ENCODE results near the gene CORO7. TPM values are rescaled to one million over a fixed set of nuclear protein-coding genes. Genes with fewer than 3 reads are reported as not detected.

The CORO7 gene
- total and polyA plus RNA-seq, 2 donors (not counting 1 experiment from before 2014, with no cell fraction given), result 117 to 230 TPM

DNA sequence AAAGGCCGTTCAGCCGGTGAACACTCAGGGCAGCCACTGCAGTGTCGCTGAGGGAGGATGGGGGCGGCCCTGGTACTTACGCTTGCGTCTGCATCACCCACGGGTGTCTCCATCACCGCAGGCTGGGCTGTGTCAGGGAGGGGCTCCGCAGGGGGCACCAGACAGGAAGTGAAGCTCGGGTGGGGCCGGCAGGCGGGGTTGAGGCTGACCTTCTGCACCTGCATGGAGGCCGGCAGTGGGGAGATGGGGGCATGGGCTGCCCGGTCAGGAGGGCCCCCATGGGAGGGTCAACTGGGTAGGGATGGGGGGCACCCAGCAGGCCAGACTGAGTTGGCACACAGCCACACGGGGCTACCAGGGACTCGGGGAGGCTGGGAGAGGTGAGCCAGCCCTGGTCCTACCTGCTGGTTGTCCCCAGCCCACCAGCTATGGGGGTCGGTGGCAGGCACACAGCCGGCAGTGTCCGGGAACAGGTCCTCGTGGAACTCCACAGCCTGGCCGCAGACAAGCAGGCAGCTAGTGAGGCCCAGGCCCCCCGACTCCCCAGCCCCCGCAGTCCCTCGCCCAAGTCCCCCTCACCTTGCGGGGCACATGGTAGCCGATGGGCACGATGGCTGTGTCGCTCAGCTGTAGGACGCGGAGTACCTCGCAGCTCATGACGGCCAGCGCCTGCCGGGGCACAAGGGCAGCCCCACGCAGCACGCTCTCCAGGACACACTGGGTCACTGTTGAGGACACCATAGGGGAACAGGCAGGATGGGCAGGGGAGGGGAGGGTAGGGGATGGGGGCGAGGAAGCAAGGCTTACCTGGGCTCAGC, 52.0 kb downstream of the CORO7 start:
- no peaks in the 10 kb centered on the region for H3K9me3 Mint-ChIP-seq (ENCODE audit: insufficient read depth)
- ChIA-PET POLR2A (interaction anchor here (0.7 to 2.5 kb wide), 7 partner anchors 35 to 1612 kb away, joined by 3 to 11 read pairs (median 4); partner anchors contain the start of genes CDIP1, CORO7 and SRRM2), CTCF (interaction anchor here (0.8 to 3.9 kb wide), 6 partner anchors 9 to 48 kb away, joined by 3 to 38 read pairs (median 6); partner anchors contain the start of gene GLIS2)
- Histone ChIP-seq H3K36me3 (replicated peaks in 1 of 2; ENCODE audit: control extremely low read depth in 1 of 2, control insufficient read depth in 1 of 2, extremely low read depth in 1 of 2, insufficient read depth in 2 of 2, low read length in 1 of 2) (peaks cover 4 to 67% of the 10 kb centered on the region in 2 experiments), H3K27ac (ENCODE audit: low read length in 2 of 2) (peak overlapping the region; percentile 37 to 44), H3K4me2 (replicated peaks; ENCODE audit: low read depth, low read length, poor library complexity, severe bottlenecking) (peak overlapping the region; percentile 55), H3K4me3 (ENCODE audit: control extremely low read depth in 1 of 5, extremely low read depth in 1 of 5, insufficient read depth in 1 of 5, low read depth in 2 of 5, low read length in 4 of 5) (no peak overlapping the region), H3K9me3 (ENCODE audit: control extremely low read depth in 1 of 3, control insufficient read depth in 2 of 3, insufficient read depth in 1 of 3, low read length in 2 of 3) (peaks cover 0 to 1% (median 0%) of the 10 kb centered on the region in 3 donors), H4K20me1 (ENCODE audit: control insufficient read depth, insufficient read depth, low read length, poor library complexity, severe bottlenecking) (peaks cover 71% of the 10 kb centered on the region), H3K4me1 (ENCODE audit: control insufficient read depth in 2 of 2, insufficient read depth in 2 of 2, low read length in 2 of 2) (peaks cover 6 to 42% of the 10 kb centered on the region in 2 donors), H3K9ac (ENCODE audit: low read length) (no peak overlapping the region), H3K27me3 (replicated peaks in 1 of 4; ENCODE audit: control extremely low read depth in 1 of 4, control insufficient read depth in 3 of 4, insufficient read depth in 4 of 4, low read length in 3 of 4) (no peaks in the 10 kb centered on the region), H3K79me2 (ENCODE audit: control insufficient read depth, insufficient read depth, low read length) (peaks cover 4% of the 10 kb centered on the region), H2AFZ (ENCODE audit: insufficient read depth, low read depth, low read length, poor library complexity, severe bottlenecking) (no peak overlapping the region)
- H3K4me1 Mint-ChIP-seq, result peaks cover 25% of the 10 kb centered on the region
- ATAC-seq (ENCODE audit: low read depth) (peak; percentile 63), DNase-seq (peak; percentile 75)
- H3K4me3 Mint-ChIP-seq, result peak overlapping the region; percentile 65
- intact Hi-C loops (cut with micrococcal nuclease), result loop anchor here (1.0 to 2.0 kb wide), 4 partner anchors 14 to 141 kb away; partner anchors contain the start of genes DNAJA3 and PAM16
- WGBS (ENCODE audit: insufficient coverage), result 69% methylated on average over 37 of the region's 37 CpGs
- TF ChIP-seq EZH2 (IDR thresholded peaks at IDR 0.05; ENCODE audit: borderline replicate concordance, insufficient read depth, low read depth, low read length, poor library complexity, severe bottlenecking) (no peak), CTCF (IDR thresholded peaks at IDR 0.05) (no peak)
- H3K27ac Mint-ChIP-seq, result peak overlapping the region; percentile 78
- H3K27me3 Mint-ChIP-seq, result no peaks in the 10 kb centered on the region
